ENCODE data around the gene SEC22C.

Gene SEC22C

GRCh38 chr3:42498791-42499477, 82.8 kb downstream of the SEC22C start:
- H3K4me2 ChIP-seq (ENCODE audit: low read length): no peak overlapping the region
- H3K9ac ChIP-seq (ENCODE audit: low read length): no peak overlapping the region
- H2AFZ ChIP-seq (ENCODE audit: low read depth, low read length): no peak overlapping the region
- TF ChIP-seq CTCF (IDR thresholded peaks at IDR 0.05; ENCODE audit: low read depth, low read length) (no peak), EZH2phosphoT487 (IDR thresholded peaks at IDR 0.05; ENCODE audit: low read depth) (no peak)
- H3K4me3 ChIP-seq (ENCODE audit: low read length): no peak overlapping the region
- H3K9me3 ChIP-seq (ENCODE audit: insufficient read depth, low read length): no peaks in the 10 kb centered on the region
- peaks cover 18% of the 10 kb centered on the region for H3K27me3 ChIP-seq (ENCODE audit: low read depth, low read length)
- H3K36me3 ChIP-seq (replicated peaks; ENCODE audit: low read depth, low read length): no peaks in the 10 kb centered on the region
- no peaks in the 10 kb centered on the region for H4K20me1 ChIP-seq (ENCODE audit: insufficient read depth, low read length)
- H3K4me1 ChIP-seq (ENCODE audit: low read length): no peaks in the 10 kb centered on the region
- H3K27ac ChIP-seq (ENCODE audit: low read length): no peak overlapping the region
- H3K79me2 ChIP-seq (ENCODE audit: low read length): no peaks in the 10 kb centered on the region

DNA sequence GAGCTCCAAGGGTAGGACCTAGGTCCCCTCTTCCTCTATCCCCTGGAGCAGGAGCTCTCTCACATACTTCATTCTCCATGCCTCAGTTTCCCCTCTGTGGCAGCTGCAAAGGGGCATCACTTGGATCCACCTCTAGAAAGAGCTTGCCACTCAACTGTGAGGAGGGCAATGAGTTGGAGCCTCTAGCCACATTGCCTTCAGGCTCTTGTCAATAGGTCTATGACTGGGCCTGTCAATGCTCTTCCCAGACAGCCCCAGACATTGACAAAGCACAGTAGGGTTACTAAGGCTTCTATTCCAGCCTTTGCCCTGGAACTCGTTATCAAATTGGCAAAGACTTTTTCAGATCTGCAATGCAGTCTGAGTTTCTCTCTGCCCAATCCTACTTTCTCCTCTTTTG, 83.7 kb downstream of the SEC22C start:
- Histone ChIP-seq H3K4me1 (ENCODE audit: low read length) (no peaks in the 10 kb centered on the region), H3K4me2 (ENCODE audit: low read length) (no peak overlapping the region), H3K27me3 (ENCODE audit: low read depth, low read length) (peaks cover 18% of the 10 kb centered on the region), H3K9me3 (ENCODE audit: insufficient read depth, low read length) (no peaks in the 10 kb centered on the region), H2AFZ (ENCODE audit: low read depth, low read length) (no peak overlapping the region), H3K27ac (ENCODE audit: low read length) (no peak overlapping the region), H4K20me1 (ENCODE audit: insufficient read depth, low read length) (no peaks in the 10 kb centered on the region), H3K4me3 (ENCODE audit: low read length) (no peak overlapping the region), H3K79me2 (ENCODE audit: low read length) (no peaks in the 10 kb centered on the region), H3K9ac (ENCODE audit: low read length) (no peak overlapping the region), H3K36me3 (replicated peaks; ENCODE audit: low read depth, low read length) (no peaks in the 10 kb centered on the region)
- no peak for TF ChIP-seq CTCF (IDR thresholded peaks at IDR 0.05; ENCODE audit: low read depth, low read length)
- no peak for TF ChIP-seq EZH2phosphoT487 (IDR thresholded peaks at IDR 0.05; ENCODE audit: low read depth)
